ENCODE results near the gene IL15RA. TPM values are rescaled to one million over a fixed set of nuclear protein-coding genes. Genes with fewer than 3 reads are reported as not detected.
"Not testable (repeated sequence)": the region's sequence is repeated elsewhere in the genome, so short reads cannot be mapped to it uniquely, and the experiment has no call there.

IL15RA gene
- total RNA-seq, 1 experiment from 2014 or later, result 11.0 TPM

DNA sequence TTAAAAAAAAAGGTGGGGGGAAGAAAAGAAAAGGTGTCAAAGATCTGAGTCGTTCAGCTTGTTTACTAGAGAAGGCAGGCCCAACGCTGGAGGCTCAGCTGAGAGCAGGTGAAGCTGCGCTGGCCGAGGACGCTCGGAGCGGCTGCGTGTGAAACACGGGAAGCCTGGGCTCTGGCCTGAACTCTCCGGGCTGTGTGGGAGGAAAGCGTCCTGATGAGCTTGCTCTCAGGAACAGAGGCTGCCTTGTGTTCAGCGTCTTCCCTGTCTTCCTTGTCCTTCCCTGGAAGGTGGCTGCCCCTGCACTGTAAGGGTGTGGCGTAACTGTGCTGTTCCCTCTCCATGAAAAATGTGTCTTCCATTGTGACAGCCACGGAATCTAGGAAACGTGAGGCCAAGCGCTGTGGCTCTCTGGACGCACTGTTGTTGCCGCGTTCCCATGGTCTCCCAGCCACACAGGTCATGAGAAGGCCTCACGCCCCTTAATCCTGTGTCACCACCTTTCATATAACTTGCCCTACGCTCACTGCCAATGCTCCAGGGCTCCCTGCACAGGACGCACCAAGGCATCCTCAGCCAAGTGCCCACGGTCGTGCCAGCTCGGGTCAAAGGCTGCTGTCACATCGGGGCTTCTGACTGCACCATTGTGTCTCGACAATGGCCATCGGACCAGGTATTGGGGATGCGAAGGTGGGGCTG lies 15.8 kb downstream of the IL15RA start:
- H3K4me3 ChIP-seq (ENCODE audit: low read depth in 2 of 2, low read length in 2 of 2), result no peak overlapping the region
- no TSS peak for BruUV-seq (replicated peaks)
- no peak for DNase-seq (ENCODE audit: low read depth, low spot score)
- no peak for ATAC-seq
- POLR2A ChIA-PET, result no interaction called here
- H3K27ac ChIP-seq (ENCODE audit: low read length), result no peak overlapping the region
- H3K4me1 ChIP-seq (ENCODE audit: control insufficient read depth, insufficient read depth, low read length), result no peaks in the 10 kb centered on the region
- TF ChIP-seq POLR2AphosphoS5 (IDR thresholded peaks at IDR 0.05; ENCODE audit: low read depth, low read length), result no peak
- no peak for TF ChIP-seq TCF7L2 (IDR thresholded peaks at IDR 0.05; ENCODE audit: low read depth, low read length)
- no peak for TF ChIP-seq SIN3A (IDR thresholded peaks at IDR 0.05; ENCODE audit: borderline replicate concordance, insufficient read depth, low read depth, low read length)
- no peak for TF ChIP-seq CTCF (IDR thresholded peaks at IDR 0.05)
- intact Hi-C loops (cut with micrococcal nuclease; ENCODE audit: unreplicated experiment), result no loop called here
- H3K36me3 ChIP-seq (ENCODE audit: control insufficient read depth, insufficient read depth, low read length), result no peaks in the 10 kb centered on the region
- no peaks in the 10 kb centered on the region for H3K9me3 ChIP-seq (ENCODE audit: control insufficient read depth, insufficient read depth, low read depth, low read length)
- CTCF ChIA-PET, result no interaction called here
- in situ Hi-C loops (cut with HindIII; ENCODE audit: low pct_unique_long_range_greater_than_20kb, low sequenced_read_pairs), result no loop called here
- H3K27me3 ChIP-seq (ENCODE audit: control insufficient read depth, insufficient read depth, low read length), result no peaks in the 10 kb centered on the region

- H3K9me3 ChIP-seq (ENCODE audit: control insufficient read depth, insufficient read depth, low read depth, low read length); H3K27ac ChIP-seq (ENCODE audit: low read length); H3K4me1 ChIP-seq (ENCODE audit: control insufficient read depth, insufficient read depth, low read length); ATAC-seq; in situ Hi-C loops (cut with HindIII; ENCODE audit: low pct_unique_long_range_greater_than_20kb, low sequenced_read_pairs); DNase-seq (ENCODE audit: low read depth, low spot score); H3K36me3 ChIP-seq (ENCODE audit: control insufficient read depth, insufficient read depth, low read length); H3K4me3 ChIP-seq (ENCODE audit: low read depth in 2 of 2, low read length in 2 of 2); CTCF ChIA-PET; intact Hi-C loops (cut with micrococcal nuclease; ENCODE audit: unreplicated experiment); POLR2A ChIA-PET; BruUV-seq (replicated peaks); H3K27me3 ChIP-seq (ENCODE audit: control insufficient read depth, insufficient read depth, low read length): not testable (repeated sequence)
These were observed 16.4 kb downstream of the IL15RA start for GRCh38 chr10:5960973-5961275.

DNA sequence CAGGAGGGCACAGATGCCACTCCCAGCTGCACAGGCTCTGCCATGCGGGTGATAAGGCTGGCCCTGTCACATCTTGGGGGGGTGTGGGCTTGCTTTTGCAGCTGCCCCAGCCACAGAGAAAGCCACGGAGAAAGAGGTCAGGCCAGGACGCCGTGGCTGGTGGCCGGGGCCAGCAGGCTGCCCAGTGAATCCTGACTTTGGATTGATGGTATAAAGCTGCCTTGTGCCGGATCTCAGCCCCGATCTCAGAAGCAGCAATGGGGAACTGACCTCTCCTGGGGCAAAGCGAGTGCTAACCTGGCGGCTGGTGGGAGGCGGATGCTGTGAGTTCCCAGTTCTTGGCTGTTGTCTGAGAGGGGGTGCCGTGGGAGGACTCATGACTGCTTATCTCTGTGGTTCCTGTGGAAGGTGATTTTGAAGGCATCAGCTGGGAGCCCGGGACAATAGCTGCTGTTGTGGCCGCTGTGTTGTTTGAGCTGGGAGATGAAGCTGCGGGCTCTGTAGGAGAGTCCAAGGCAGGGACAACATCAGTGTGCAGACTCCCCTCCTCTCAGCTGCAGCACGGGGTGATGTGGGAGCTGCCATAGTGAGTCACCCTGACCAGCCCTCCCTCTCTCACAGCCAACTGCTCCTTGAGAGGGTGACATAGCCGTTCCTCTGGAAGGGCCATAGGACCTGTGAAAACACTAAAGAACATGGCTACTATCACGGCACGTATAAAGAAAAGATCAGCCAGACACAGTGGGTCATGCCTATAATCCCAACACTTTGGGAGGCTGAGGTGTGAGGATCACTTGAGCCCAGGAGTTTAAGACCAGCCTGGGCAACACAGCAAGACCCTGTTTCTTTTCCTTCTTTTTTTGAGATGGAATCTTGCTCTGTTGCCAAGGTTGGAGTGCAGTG lies 17.0 kb downstream of the IL15RA start:
- CTCF ChIA-PET, result no interaction called here

More for the DNA sequence above, 17.0 kb downstream of the IL15RA start:
- Histone ChIP-seq H3K27ac (ENCODE audit: low read length) (no peak overlapping the region), H3K9me3 (ENCODE audit: control insufficient read depth, insufficient read depth, low read depth, low read length) (no peaks in the 10 kb centered on the region), H3K36me3 (ENCODE audit: control insufficient read depth, insufficient read depth, low read length) (no peaks in the 10 kb centered on the region), H3K4me1 (ENCODE audit: control insufficient read depth, insufficient read depth, low read length) (no peaks in the 10 kb centered on the region), H3K4me3 (ENCODE audit: low read depth in 2 of 2, low read length in 2 of 2) (no peak overlapping the region), H3K27me3 (ENCODE audit: control insufficient read depth, insufficient read depth, low read length) (no peaks in the 10 kb centered on the region)
- no TSS peak for BruUV-seq (replicated peaks)
- no peak; the same call in 1 of the 2 replicates for ATAC-seq
- in situ Hi-C loops (cut with HindIII; ENCODE audit: low pct_unique_long_range_greater_than_20kb, low sequenced_read_pairs), result no loop called here
- no peak for DNase-seq (ENCODE audit: low read depth, low spot score)
- intact Hi-C loops (cut with micrococcal nuclease; ENCODE audit: unreplicated experiment), result no loop called here
- POLR2A ChIA-PET, result no interaction called here
- no peak for TF ChIP-seq REST (IDR thresholded peaks at IDR 0.05; ENCODE audit: insufficient read depth in 1 of 2, low read depth in 2 of 2, low read length in 1 of 2)
- no peak for TF ChIP-seq CTCF (IDR thresholded peaks at IDR 0.05)
- no peak for TF ChIP-seq TCF7L2 (IDR thresholded peaks at IDR 0.05; ENCODE audit: low read depth, low read length)
